HCT116 (cell line): ENCODE results near the gene RADIL. TPM values are rescaled to one million over a fixed set of nuclear protein-coding genes. Genes with fewer than 3 reads are reported as not detected.

Source experiments
- ATAC-seq: fragments of 200-7000 bp; cut with Tn5 transposase; 2 replicates; pipeline ENCODE4 v1.9.1; 2020; ENCODE audit warnings: mild to moderate bottlenecking, moderate library complexity
- BruUV-seq: library from RNA; stranded (reverse); fragments of 400-500 nt; replicated peaks from 2 replicates; lab custom pipeline; 2021; lab: Mats Ljungman, UMichigan
- CTCF ChIA-PET: fragments of 300-600 bp; sonication (Branson Sonifier 250); formaldehyde crosslinking; loops from one replicate; lab custom pipeline; 2021; ENCODE audit warnings: antibody characterized with exemption; lab: Charles Lee
- POLR2A ChIA-PET: fragments of 300-600, 350-600 bp; sonication (Branson Sonifier 250); formaldehyde crosslinking; loops from one replicate; lab custom pipeline; 2021; ENCODE audit warnings: antibody characterized with exemption; lab: Charles Lee
- RAD21 ChIA-PET, 2 experiments: fragments of 300-600 bp; sonication (Branson Sonifier 250); formaldehyde crosslinking; loops; one replicate each; lab custom pipeline; 2023; ENCODE audit warnings: low total read pairs in 2 of 2; ENCODE audit not compliant: uncharacterized antibody in 2 of 2, unreplicated experiment in 2 of 2, low non-redundant PET in 1 of 2; lab: Charles Lee
- DNase-seq: peaks from one replicate; pipeline ENCODE4 v3.0.0-alpha.2; 2010; ENCODE audit warnings: low read depth, low spot score
- H2AFZ ChIP-seq: fragments of 200-600 bp; shearing (Covaris generic), sonication (generic); 2 replicates; pipeline ENCODE4 v1.6.1; 2017; ENCODE audit warnings: low read depth, mixed run types, mixed read lengths, antibody characterized with exemption, low read length; ENCODE audit not compliant: poor library complexity, severe bottlenecking
- H3K27ac ChIP-seq: 2 replicates; pipeline ENCODE4 v1.5.1; 2012; ENCODE audit warnings: low read depth, low read length
- H3K27me3 ChIP-seq: fragments of 200-600 bp; sonication (generic); 2 replicates; pipeline ENCODE4 v1.6.1; 2016; ENCODE audit warnings: mixed run types, low read length, mixed read lengths; ENCODE audit not compliant: insufficient read depth
- H3K36me3 ChIP-seq, 2 experiments: fragments of 200-500 bp in 1 of 2; fragments of 200-600 bp in 1 of 2; sonication (Bioruptor generic) in 1 of 2; sonication (generic) in 1 of 2; 2 replicates each; pipeline versions ENCODE4 v1.5.1 to v1.6.1; 2014 to 2016; ENCODE audit warnings: low read length in 2 of 2, inconsistent platforms in 1 of 2, mixed read lengths in 1 of 2, mixed run types in 1 of 2; ENCODE audit not compliant: insufficient read depth in 2 of 2, control insufficient read depth in 1 of 2
- H3K4me1 ChIP-seq, 2 experiments: fragments of 200-600 bp in 1 of 2; sonication (generic) in 1 of 2; 2 replicates each; pipeline versions ENCODE4 v1.5.1 to v1.6.1; 2012 to 2017; ENCODE audit warnings: low read length in 2 of 2, inconsistent platforms in 1 of 2, mild to moderate bottlenecking in 1 of 2, mixed read lengths in 1 of 2, mixed run types in 1 of 2, moderate library complexity in 1 of 2; ENCODE audit not compliant: insufficient read depth in 2 of 2, control insufficient read depth in 1 of 2
- H3K4me2 ChIP-seq: fragments of 200-600 bp; sonication (generic); 2 replicates; pipeline ENCODE4 v1.6.1; 2017; ENCODE audit warnings: mixed run types, low read length, mixed read lengths
- H3K4me3 ChIP-seq, 2 experiments: fragments of 200-600 bp in 1 of 2; sonication (generic) in 1 of 2; replicated peaks in 1 of 2; 2 replicates each; pipeline ENCODE4 v1.5.1; 2011 to 2016; ENCODE audit warnings: low read length in 2 of 2, control low read depth in 1 of 2, low read depth in 1 of 2, mild to moderate bottlenecking in 1 of 2, mixed read lengths in 1 of 2, mixed run types in 1 of 2
- H3K79me2 ChIP-seq: fragments of 200-600 bp; sonication (generic); 2 replicates; pipeline ENCODE4 v1.6.1; 2017; ENCODE audit warnings: mild to moderate bottlenecking, mixed run types, low read length, moderate library complexity, mixed read lengths; ENCODE audit not compliant: insufficient read depth
- H3K9ac ChIP-seq: fragments of 200-600 bp; sonication (generic); 2 replicates; pipeline ENCODE4 v1.6.1; 2016; ENCODE audit warnings: low read length, mixed read lengths
- H3K9me2 ChIP-seq: fragments of 200-600 bp; sonication (generic), shearing (Covaris generic); 2 replicates; pipeline ENCODE4 v1.6.1; 2017; ENCODE audit warnings: mixed run types, mild to moderate bottlenecking, moderate library complexity; ENCODE audit not compliant: insufficient read depth
- H3K9me3 ChIP-seq, 2 experiments: fragments of 200-500 bp in 1 of 2; fragments of 200-600 bp in 1 of 2; sonication (Bioruptor generic) in 1 of 2; sonication (generic) in 1 of 2; 2 replicates each; pipeline ENCODE4 v1.6.1; 2014 to 2017; ENCODE audit warnings: low read length in 2 of 2, mixed read lengths in 2 of 2, inconsistent platforms in 1 of 2, low read depth in 1 of 2, mild to moderate bottlenecking in 1 of 2, mixed run types in 1 of 2, moderate library complexity in 1 of 2; ENCODE audit not compliant: control insufficient read depth in 1 of 2, insufficient read depth in 1 of 2
- H4K20me1 ChIP-seq: fragments of 200-600 bp; sonication (generic), shearing (Covaris generic); 2 replicates; pipeline ENCODE4 v1.6.1; 2017; ENCODE audit warnings: mixed run types, mild to moderate bottlenecking, moderate library complexity; ENCODE audit not compliant: insufficient read depth
- CBX3 ChIP-seq: IDR thresholded peaks from 2 replicates; pipeline ENCODE4 v1.6.1; 2012; ENCODE audit warnings: low read depth
- CEBPB ChIP-seq: IDR thresholded peaks from 2 replicates; pipeline ENCODE4 v1.6.1; 2012; ENCODE audit warnings: low read depth
- EGR1 ChIP-seq: IDR thresholded peaks from 2 replicates; pipeline ENCODE4 v1.6.1; 2012; ENCODE audit warnings: low read depth
- EZH2 ChIP-seq: fragments of 200-600 bp; sonication (generic); IDR thresholded peaks from 2 replicates; pipeline ENCODE4 v1.6.1; 2017; ENCODE audit warnings: antibody characterized with exemption, mixed run types
- EZH2phosphoT487 ChIP-seq: fragments of 200-600 bp; IDR thresholded peaks from 2 replicates; pipeline ENCODE4 v1.6.1; 2018; ENCODE audit warnings: antibody characterized with exemption, borderline replicate concordance
- FOSL1 ChIP-seq: IDR thresholded peaks from 2 replicates; pipeline ENCODE4 v1.6.1; 2012; ENCODE audit warnings: low read depth
- JUND ChIP-seq: IDR thresholded peaks from 2 replicates; pipeline ENCODE4 v1.6.1; 2012
- POLR2AphosphoS5 ChIP-seq: IDR thresholded peaks from 2 replicates; pipeline ENCODE4 v1.6.1; 2011; ENCODE audit warnings: mild to moderate bottlenecking, low read depth, low read length, moderate library complexity
- RAD21 ChIP-seq: IDR thresholded peaks from 2 replicates; pipeline ENCODE4 v1.6.1; 2012; ENCODE audit warnings: low read depth, mild to moderate bottlenecking
- REST ChIP-seq: IDR thresholded peaks from 2 replicates; pipeline ENCODE4 v1.6.1; 2012; ENCODE audit warnings: low read depth
- SIN3A ChIP-seq: IDR thresholded peaks from 2 replicates; pipeline ENCODE4 v1.6.1; 2012; ENCODE audit warnings: low read depth
- SP1 ChIP-seq: IDR thresholded peaks from 2 replicates; pipeline ENCODE4 v1.6.1; 2012; ENCODE audit warnings: low read depth
- SRF ChIP-seq: IDR thresholded peaks from 2 replicates; pipeline ENCODE4 v1.6.1; 2012; ENCODE audit warnings: low read depth
- TCF7L2 ChIP-seq: IDR thresholded peaks from 2 replicates; pipeline ENCODE4 v1.7.0; 2011; ENCODE audit warnings: borderline replicate concordance, inconsistent platforms; ENCODE audit not compliant: insufficient read depth, insufficient read length; ENCODE audit errors: extremely low read depth
- YY1 ChIP-seq: IDR thresholded peaks from 2 replicates; pipeline ENCODE4 v1.6.1; 2011; ENCODE audit warnings: low read length, low read depth, moderate library complexity, mild to moderate bottlenecking; ENCODE audit not compliant: insufficient replicate concordance; ENCODE audit errors: extremely low read depth
- ZFX ChIP-seq: fragments of 450-650 bp; IDR thresholded peaks from 2 replicates; pipeline ENCODE4 v1.6.1; 2017
- intact Hi-C: fragments of 100-400 bp; cut with micrococcal nuclease; formaldehyde crosslinking; loops from 2 replicates; pipeline ENCODE4 v1.10.0; 2022
- total RNA-seq: library from RNA; stranded (reverse); gene quantifications from one replicate; pipeline ENCODE4 v1.2.1, GENCODE V29; 2021; ENCODE audit not compliant: unreplicated experiment
- TF ChIP-seq, protein P1 (sequence below): IDR thresholded peaks from 2 replicates; pipeline ENCODE4 v1.6.1; 2011; ENCODE audit warnings: mild to moderate bottlenecking, low read length, moderate library complexity; ENCODE audit not compliant: insufficient replicate concordance; ENCODE audit errors: extremely low read depth

The RADIL gene
- total RNA-seq, 1 experiment from 2014 or later: 5.3 TPM

DNA sequence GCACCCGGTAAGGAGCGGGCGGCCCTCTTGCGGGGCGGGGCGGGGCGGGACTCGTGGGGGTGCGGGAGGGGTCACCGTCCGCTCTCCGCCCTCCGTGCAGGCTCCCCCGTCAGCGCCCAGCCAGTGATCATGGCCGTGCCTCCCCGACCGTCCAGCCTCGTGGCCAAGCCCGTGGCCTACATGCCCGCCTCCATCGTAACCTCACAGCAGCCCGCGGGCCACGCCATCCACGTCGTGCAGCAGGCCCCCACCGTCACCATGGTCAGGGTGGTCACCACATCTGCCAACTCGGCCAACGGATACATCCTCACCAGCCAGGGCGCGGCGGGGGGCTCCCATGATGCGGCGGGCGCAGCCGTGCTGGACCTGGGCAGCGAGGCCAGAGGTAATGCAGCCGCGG, 124.3 kb downstream of the RADIL start:
- ChIA-PET POLR2A (no interaction called here), RAD21 (interaction anchor here in 1 of 2 experiments (0.6 kb wide), 1 partner anchor 394 kb away, joined by 7 read pairs; no protein-coding TSS in a partner anchor), CTCF (no interaction called here)
- Histone ChIP-seq H3K79me2 (peaks cover under 1% of the 10 kb centered on the region; the same call in 1 of the 2 replicates), H2AFZ (no peak overlapping the region), H4K20me1 (no peaks in the 10 kb centered on the region)
- intact Hi-C loops: no loop called here
- no peak for TF ChIP-seq POLR2AphosphoS5
- TF ChIP-seq EZH2: no peak
- TF ChIP-seq SP1: no peak
- TF ChIP-seq FOSL1: no peak
- TF ChIP-seq CEBPB: no peak
- no peak for TF ChIP-seq EZH2phosphoT487
- no peak for TF ChIP-seq ZFX
- TF ChIP-seq SRF: no peak
- no peak for TF ChIP-seq TCF7L2
- TF ChIP-seq, all 23 proteins: peak for 0
- no TSS peak for BruUV-seq
- no peak for ATAC-seq
- no peak overlapping the region for H3K4me3 ChIP-seq
- H3K27me3 ChIP-seq: no peaks in the 10 kb centered on the region
- H3K9me2 ChIP-seq: no peaks in the 10 kb centered on the region
- no peaks in the 10 kb centered on the region for H3K9me3 ChIP-seq
- H3K4me2 ChIP-seq: no peak overlapping the region
- H3K4me1 ChIP-seq: no peaks in the 10 kb centered on the region
- H3K27ac ChIP-seq: no peak overlapping the region
- peaks cover 45 to 57% of the 10 kb centered on the region in 2 experiments for H3K36me3 ChIP-seq
- H3K9ac ChIP-seq: no peak overlapping the region
- DNase-seq: no peak

GRCh38 chr7:4758791-4759190, 124.7 kb downstream of the RADIL start:
- ChIA-PET CTCF (no interaction called here), RAD21 (interaction anchor here in 1 of 2 experiments (0.6 kb wide), 1 partner anchor 394 kb away, joined by 7 read pairs; no protein-coding TSS in a partner anchor), POLR2A (no interaction called here)
- Histone ChIP-seq H3K27ac (no peak overlapping the region), H3K9ac (no peak overlapping the region), H3K4me3 (no peak overlapping the region), H3K27me3 (no peaks in the 10 kb centered on the region), H3K9me3 (no peaks in the 10 kb centered on the region), H3K36me3 (peaks cover 45 to 54% of the 10 kb centered on the region in 2 experiments), H3K4me2 (no peak overlapping the region), H3K79me2 (peaks cover 5% of the 10 kb centered on the region; the same call in 1 of the 2 replicates), H2AFZ (no peak overlapping the region), H3K4me1 (peaks cover 0 to 3% of the 10 kb centered on the region in 2 experiments; a peak in 1 of 4 replicates), H3K9me2 (no peaks in the 10 kb centered on the region), H4K20me1 (no peaks in the 10 kb centered on the region)
- TF ChIP-seq EZH2 (no peak), EGR1 (no peak), SIN3A (no peak), YY1 (no peak), ZFX (no peak), CBX3 (no peak), REST (no peak), JUND (no peak), RAD21 (no peak)
- TF ChIP-seq, protein P1, sequence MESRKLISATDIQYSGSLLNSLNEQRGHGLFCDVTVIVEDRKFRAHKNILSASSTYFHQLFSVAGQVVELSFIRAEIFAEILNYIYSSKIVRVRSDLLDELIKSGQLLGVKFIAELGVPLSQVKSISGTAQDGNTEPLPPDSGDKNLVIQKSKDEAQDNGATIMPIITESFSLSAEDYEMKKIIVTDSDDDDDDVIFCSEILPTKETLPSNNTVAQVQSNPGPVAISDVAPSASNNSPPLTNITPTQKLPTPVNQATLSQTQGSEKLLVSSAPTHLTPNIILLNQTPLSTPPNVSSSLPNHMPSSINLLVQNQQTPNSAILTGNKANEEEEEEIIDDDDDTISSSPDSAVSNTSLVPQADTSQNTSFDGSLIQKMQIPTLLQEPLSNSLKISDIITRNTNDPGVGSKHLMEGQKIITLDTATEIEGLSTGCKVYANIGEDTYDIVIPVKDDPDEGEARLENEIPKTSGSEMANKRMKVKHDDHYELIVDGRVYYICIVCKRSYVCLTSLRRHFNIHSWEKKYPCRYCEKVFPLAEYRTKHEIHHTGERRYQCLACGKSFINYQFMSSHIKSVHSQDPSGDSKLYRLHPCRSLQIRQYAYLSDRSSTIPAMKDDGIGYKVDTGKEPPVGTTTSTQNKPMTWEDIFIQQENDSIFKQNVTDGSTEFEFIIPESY: no peak
- no TSS peak for BruUV-seq
- intact Hi-C loops: no loop called here
- no peak for ATAC-seq
- DNase-seq: no peak
